Esophagus squamous epithelium (tissue), 4 donors: Measurements from ENCODE around the gene SESN3.

Experiments used
- POLR2A ChIP-seq, 4 donors: fragments of 450-650 bp; IDR thresholded peaks; one replicate each; pipeline ENCODE4 v1.6.1; 2017; ENCODE audit warnings: antibody characterized with exemption in 4 of 4, mild to moderate bottlenecking in 4 of 4, moderate library complexity in 3 of 4
- TF ChIP-seq, protein P1 (sequence below), 6 experiments: fragments of 450-650 bp in 4 of 6; fragments of 200-600 bp in 2 of 6; sonication (generic) in 2 of 6; IDR thresholded peaks; one replicate each; pipeline ENCODE4 v1.5.1; 2016 to 2019; ENCODE audit warnings: antibody characterized with exemption in 6 of 6, mild to moderate bottlenecking in 4 of 6, moderate library complexity in 4 of 6

DNA sequence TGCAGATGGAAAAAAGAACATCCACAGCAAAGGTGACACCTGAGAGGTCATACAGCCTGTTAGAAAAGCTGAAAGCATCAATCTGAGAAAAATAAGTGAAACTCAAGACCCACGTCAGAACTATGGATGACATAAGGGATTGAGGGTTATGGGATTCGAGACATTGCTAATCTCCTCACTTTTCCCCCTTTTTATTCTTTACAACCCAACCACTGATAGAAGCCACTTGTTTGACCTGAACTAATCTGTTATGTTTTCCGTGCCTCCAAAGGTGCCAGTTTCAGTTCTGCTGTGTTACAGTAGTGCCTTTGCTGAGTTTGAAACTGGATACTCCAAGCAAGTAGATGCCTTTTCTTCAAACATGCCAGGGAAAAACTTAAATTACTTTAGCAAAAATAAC is 16.9 kb upstream of the SESN3 start:
- TF ChIP-seq, protein P1, sequence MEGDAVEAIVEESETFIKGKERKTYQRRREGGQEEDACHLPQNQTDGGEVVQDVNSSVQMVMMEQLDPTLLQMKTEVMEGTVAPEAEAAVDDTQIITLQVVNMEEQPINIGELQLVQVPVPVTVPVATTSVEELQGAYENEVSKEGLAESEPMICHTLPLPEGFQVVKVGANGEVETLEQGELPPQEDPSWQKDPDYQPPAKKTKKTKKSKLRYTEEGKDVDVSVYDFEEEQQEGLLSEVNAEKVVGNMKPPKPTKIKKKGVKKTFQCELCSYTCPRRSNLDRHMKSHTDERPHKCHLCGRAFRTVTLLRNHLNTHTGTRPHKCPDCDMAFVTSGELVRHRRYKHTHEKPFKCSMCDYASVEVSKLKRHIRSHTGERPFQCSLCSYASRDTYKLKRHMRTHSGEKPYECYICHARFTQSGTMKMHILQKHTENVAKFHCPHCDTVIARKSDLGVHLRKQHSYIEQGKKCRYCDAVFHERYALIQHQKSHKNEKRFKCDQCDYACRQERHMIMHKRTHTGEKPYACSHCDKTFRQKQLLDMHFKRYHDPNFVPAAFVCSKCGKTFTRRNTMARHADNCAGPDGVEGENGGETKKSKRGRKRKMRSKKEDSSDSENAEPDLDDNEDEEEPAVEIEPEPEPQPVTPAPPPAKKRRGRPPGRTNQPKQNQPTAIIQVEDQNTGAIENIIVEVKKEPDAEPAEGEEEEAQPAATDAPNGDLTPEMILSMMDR (IDR thresholded peaks at IDR 0.05) = no peak
- TF ChIP-seq POLR2A (IDR thresholded peaks at IDR 0.05) = no peak
